Inferior parietal cortex (tissue), 1 donor: ENCODE results near the gene CEP19.
"Not testable (repeated sequence)": the region's sequence is repeated elsewhere in the genome, so short reads cannot be mapped to it uniquely, and the experiment has no call there.

ENCODE experiments used
- DNase-seq: peaks from one replicate; pipeline ENCODE4 v3.0.0-alpha.2; 2016; ENCODE audit errors: extremely low spot score

Gene CEP19, protein sequence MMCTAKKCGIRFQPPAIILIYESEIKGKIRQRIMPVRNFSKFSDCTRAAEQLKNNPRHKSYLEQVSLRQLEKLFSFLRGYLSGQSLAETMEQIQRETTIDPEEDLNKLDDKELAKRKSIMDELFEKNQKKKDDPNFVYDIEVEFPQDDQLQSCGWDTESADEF

DNA sequence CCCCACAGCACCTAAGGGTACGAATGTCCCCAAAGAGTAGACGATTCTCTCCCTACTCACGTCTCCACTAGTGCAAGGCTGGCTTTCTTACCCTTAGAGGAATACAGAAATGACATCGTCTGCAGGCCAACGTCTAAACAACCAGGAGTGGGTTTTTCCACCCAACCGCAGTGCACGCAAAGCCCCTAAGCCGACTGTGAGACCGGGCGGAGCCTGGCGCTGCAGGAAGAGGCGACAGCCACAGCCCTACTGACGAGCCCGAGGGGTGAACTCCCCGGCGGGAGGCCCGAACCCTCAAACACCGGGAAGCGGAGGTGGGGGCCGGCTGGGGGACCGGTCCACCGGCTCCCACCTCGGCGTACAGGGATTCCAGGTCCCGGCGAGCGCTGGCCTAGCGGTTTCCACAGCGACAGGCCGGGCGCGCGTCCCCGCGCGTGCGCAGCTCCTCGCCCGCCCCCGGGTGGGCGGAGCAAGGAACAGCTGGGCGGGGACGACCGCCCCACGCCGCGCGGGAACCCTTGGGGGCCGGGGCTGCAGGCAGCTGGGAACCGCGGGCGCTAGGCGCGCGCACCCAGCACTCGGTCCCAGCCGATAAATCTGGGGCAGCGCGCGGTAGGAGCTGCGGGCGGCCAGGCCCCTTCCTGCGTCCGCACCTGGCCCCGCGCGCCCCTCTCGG lies at the start of gene CEP19, which contains the start of gene PIGX:
CEP19 (minus strand) TSS at position 413 of the 676 bp plus-strand sequence. CDS start 3,593 bp downstream, outside the sequence.
PIGX (plus strand) TSS at position 540 of the 676 bp plus-strand sequence.
- DNase-seq, result peak; percentile 92

DNA sequence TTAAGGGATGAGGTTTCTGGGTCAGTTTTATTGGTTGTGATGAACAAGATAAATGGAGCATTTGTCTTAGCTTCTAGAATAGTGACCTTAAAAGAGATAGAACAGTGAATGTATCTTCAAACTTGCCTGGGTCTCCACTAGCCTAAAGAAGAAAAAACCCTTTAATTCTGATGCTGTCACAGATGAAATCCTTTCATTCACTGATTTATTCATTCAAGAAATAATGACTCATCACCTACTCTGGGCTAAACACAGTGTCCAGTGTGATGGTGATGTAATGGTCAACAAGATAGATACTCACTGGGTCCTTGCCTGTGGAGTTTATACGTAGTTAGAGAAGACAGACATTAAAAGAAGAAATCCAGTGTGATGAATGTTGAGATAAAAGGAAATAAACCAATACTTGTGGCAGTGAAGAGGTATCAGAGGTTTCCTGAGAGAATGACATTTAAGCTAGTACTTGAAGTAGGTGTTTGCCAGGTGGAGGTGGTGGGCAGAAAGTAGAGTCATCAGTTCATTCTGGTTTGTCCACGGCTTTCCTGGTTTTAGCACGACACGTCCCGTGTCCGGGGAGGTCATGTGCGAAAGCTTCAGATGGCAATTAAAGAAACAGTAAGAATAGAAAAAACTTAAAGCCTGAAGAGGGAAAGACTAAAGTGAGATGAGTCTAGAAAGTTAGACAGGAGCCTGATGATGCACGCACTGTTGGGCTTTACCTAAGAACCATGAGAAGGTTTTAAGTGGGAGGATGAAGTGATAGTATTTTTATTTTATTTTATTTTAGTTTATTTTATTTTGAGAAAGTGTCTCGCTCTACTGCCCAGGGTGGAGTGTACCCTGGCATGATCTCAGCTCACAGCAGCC lies 46.1 kb upstream of the CEP19 start:
- no peak for DNase-seq

DNA sequence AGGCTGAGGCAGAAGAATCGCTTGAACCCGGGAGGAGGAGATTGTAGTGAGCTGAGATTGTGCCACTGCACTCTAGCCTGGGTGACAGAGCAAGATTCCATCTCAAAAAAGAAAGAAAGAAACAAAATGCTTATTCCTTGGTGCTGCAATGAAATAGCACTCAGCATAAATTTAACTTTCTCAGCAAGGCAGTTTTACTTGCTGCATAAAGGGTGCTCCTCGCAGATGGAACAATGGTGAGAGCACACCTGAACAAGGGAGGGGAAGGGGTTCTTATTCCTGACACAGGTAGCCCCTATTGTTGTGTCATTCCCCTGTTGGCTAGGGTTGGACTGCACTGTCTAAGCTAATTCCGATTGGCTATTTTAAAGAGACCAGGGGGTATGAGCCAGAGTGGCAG lies 44.7 kb upstream of the CEP19 start:
- no peak for DNase-seq

DNA sequence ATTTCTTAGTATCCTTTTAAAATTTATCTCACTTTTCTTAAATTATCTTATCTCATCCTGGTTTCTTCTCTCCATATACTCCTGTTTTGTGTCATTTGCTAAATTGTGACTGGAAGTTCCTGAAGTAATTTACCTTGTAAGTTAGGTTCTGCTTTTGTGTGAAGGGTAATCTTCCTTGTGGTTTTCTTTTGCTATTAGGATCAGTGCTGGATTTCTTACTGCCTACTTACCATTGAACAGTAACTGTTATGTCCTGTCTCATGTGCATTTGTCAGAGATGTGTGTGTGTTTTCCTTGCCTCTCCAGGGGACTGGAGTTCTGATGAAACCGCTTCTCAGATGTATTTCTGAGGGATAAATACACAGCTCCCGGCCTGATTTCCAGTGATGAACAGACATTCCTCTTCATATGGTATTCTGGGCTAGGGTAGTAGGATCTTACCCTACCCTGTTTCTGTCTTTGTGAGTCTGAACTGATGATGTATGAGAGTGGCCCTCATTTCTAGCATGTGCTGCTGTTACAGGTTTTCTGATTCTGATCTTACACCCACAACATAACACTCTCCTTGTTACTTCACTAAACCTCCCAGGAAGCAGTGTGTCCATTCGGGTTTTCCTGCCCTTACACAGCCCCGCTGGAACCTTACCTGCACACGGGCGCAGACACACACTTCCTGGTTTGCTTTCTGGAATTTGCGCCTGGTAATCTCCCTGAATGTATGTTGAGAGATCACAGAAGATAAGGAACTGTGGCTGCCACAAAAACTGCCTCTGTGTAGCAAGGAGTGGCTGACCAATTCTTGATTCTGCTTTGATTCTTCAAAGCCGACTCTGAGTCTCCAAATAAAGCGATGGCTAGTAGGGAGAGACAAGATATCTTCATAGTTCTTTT lies 42.3 kb upstream of the CEP19 start:
- DNase-seq, result no peak

DNA sequence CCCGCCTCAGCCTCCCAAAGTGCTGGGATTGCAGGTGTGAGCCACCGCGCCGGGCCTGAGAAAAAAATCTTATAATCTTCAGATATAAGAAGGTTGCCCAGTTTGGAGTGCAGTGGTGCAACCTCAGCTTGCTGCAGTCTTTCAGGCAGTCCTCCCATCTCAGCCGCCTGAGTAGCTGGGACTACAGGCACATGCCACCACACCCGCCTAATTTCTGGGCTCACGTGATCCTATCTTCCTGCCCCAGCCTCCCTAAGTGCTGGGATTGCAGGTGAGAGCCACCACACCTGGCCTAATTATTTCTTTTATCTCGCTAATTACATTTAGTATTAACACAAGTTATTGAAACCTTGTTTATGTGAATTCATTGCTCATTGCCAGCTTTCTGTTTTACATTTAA lies 41.2 kb upstream of the CEP19 start:
- DNase-seq, result no peak

DNA sequence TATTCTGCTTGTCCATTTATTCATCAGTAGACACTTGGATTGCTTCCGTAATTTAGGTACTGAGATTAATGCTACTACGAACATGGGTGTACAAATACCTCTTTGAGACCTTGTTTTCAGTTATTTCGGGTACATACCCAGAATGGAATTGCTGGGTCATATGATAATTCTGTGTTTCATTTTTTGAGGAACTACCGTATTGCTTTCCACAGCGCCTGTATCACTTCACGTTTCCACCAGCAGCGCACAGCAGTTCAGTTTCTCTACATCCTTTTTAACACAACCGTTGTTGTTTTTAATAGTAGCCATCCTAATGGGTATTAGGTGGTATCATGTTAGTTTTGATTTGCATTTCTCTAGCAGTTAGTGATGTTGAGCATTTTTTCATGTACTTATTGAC lies 37.1 kb upstream of the CEP19 start:
- no peak for DNase-seq

DNA sequence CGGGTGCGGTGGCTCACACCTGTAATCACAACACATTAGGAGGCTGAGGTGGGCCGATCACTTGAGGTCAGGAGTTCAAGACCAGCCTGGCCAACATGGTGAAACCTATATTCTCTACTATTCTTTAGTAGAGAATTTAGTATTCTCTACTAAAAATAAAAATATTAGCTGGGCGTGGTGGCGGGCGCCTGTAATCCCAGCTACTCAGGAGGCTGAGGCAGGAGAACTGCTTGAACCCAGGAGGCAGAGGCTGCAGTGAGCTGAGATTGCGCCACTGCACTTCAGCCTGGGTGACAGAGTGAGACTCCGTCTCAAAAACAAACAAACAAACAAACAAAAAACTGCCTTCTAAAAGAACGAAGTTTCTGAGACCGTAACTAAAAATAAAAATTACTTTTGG lies 31.5 kb upstream of the CEP19 start:
- DNase-seq, result not testable (repeated sequence)

DNA sequence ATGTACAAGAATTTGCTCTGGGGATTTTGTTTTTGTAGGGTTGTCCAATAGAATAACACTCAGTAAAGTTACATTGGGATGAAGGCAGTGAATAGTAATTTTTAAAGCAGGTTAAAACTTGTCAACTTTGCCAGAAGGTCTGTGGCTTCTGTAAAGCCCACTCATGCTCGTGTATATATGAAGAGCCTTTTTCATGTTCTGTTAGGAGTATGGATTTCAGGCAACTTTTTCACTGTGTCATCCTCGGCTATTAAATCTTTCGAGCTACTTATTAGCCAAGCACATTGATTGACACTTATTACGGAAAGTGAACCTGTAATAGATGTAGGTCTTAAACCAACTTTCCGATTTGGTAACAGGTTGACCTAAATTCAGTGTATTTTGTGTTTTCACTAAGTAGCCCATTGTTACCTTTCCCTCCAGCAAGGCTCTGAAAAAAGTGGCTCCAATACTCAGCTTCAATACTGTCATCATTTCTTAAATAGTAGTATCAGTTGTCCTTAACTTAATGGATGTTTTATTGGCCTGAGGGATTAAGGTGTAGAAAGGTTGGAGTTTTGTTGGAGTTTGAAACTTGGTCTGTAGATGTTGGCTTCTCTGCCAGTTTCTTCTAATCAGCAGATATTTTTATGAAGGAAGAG lies 29.3 kb upstream of the CEP19 start:
- no peak for DNase-seq

DNA sequence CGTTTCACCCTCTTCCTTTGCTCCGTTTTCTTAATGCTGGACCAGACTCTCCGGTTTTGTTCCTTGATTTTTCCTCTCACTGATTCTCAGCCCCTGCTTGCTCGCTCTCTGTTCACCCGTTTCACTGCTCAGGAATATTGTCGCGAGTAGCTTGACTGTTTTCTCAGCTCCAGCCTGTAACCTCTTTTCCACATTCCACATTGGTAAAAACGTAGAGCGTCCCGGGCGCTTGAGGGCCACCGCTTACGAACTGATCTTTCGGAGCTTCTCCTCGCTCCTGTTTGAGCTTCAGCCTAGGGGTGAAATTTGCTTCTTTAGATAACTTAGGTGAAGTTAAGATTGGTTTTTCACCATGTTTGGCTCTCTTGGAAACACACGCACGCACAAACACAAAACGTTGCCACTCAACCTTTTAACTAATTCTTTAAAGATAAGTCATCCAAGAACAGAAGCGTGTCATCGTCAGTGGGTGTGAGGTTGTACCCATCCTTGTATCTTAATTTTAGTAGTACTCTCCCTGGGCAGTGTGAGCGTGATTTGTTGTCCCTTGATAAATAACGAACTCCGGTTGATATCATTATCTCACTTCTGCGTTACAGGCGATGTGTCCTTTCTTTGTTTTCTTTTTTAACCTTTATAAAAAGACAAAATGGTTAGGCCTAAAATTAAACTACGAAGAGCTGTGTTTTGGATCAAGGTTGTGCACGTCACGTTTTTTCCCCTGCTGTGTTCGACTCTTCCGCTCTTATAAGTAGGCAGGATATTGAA lies 28.6 kb upstream of the CEP19 start:
- DNase-seq, result peak; percentile 49

DNA sequence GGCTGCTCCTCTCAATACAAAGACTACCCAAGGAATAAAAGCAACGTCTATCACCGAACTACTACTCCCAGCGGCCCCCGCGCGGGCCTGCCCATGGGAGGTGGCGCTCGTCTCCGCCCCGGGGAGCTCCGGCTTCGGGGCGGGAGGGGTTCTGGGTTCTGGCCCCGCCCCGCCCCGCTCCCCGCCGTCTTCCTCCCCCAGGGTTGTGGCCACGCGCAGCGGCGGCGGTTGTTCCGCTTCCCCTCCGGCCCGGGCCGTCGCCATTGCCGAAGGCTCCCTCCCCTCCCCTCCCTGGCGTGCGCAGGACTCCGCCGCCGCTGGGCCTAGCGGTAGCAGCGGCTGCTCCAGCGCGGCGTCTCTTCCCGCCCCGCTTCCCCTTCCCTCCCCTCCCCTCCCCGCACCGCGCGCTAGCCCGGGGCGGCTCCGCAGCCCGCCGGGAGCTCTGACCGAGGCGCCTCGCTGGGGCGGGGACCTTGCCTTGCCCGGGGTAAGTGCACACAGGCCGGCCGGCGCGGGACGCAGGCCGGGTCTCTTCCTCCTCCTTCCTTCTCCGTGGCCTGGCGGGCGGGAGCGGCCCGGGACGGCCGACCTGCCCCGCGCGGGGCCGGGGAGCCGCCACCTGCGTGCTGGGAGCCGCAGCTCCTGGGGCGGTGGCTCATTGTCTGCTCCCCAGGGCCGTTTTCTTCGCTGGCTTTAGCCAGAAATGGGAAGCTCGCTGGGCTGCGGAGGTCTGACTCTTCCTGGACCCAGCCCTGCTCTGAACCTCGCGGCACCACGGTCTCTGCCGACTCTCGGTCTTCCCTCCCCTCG lies 27.8 kb upstream of the CEP19 start, which contains the start of gene PAK2:
PAK2 (plus strand) TSS at position 187 of the 810 bp plus-strand sequence. CDS start 42,790 bp downstream, outside the sequence.
- DNase-seq, result peak; percentile 94

DNA sequence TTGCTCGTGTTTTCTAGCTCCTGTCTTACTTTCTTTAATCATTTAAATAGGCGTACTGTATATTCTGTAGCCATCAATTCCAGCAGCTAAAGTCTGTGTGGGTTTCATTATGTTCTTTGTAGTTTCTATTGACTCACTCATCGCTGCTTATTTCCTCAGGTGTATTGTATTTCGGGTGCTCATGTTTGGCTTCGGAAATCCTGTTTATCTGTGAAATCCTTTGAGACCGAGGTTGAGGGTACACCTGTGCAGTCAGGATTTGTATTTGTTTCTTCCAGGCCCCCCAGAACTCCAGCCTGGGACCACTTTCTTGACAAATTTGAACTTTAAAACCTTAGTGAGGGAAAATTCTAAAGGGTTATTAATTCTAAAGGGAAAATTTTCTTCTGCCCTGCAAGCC lies 25.6 kb upstream of the CEP19 start:
- no peak for DNase-seq

DNA sequence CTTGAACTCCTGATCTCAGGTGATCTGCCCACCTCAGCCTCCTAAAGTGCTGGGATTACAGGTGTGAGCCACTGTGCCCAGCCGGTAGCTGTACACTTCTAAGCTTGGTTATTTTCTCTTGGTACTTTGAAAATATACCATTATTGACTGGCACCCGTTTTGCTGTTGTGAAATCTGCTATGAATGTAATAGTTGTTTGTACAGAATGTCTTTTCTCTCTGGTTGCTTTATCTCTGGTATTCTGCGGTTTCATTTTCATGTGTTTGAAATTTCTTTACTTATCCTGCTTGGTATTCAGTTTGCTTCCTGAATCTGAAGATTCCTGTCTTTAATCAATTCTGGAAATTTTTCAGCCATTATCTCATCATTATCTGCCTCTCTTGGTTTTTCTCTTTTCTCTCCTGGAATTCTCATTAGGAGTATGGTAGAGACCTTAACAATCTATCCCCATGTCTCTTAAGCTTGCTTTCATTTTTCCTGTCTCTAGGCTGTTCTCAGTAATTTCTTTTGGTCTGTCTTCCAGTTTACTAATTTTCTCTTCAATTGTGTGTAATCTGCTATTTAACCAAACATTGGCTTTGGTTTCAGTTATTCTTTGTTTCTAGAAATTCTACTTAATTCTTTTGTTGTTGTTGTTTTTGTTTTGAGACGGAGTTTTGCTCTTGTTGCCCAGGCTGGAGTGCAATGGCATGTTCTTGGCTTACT lies 24.8 kb upstream of the CEP19 start:
- DNase-seq, result no peak

DNA sequence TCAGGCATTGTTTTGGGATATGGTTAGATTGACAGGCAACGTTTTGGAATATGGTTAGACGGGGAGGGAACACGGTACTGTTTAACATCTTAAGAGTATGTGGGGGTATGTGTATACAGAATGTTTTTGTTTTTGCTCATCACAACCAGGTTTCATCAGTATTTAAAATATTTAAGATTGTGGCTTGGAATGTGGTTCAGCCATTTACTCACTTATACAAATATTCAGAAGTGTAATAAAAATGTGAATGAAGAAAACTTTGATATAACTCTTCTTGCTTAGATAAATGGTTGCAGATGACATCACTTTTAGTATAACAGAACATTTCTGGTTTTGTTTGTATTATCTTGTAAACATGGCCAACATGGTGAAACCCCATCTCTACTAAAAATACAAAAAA lies 23.7 kb upstream of the CEP19 start:
- DNase-seq, result no peak

DNA sequence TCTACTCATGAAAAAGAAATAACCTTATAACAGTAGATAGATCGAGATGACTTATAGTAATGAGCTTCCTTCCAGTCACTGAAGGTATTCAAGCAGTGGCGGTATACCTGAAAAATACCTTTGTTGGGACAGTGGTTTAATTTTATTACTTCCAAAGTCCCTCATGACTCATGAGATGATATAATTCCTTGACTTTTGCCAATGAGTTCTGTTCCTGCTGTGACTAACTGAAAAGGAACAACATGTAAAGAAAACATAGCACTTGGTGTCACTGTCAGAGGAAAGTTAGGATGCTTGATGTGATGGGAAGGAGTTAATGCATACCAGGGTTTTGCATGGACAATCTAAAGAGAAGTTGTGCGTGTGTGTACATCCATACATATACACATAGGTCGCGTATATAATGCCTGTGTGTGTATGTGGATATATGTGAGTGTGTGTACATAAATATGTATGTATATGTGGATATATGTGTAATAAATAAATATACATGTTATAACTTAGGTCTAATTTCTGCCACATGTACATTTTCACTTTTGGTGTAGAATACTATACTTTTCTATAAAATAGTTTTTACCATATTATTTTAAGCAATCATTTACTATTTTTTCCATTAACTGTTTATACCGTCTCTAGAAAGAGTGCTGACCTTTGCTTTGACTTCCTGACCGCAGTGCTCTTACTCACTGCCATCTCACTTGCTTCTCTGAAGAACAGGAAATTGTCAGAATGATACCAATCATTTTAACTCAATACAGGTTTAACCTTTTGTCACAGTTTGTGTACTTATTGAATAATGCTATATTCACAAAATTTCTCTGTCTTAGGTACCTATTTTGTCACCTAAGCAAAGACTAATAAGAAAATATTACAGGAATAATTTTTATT lies 15.0 kb upstream of the CEP19 start:
- no peak for DNase-seq

DNA sequence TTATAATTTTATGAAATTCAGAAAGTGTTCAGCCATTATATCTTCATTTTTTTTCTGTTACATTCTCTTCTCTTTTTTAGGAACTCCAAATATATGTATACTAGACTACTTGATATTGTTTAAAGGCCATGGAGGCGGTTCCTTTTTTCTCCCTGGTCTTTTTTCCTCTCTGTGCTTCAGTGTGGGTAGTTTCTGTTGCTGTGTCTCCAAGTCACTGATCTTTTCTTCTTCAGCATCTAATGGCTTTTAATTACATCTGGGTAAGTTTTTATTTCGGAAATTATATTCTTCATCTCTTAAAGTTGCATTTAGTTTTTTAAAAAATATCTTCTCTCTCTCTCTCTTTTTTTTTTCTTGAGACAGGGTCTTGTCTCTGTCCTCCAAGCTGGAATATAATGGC lies 9.0 kb upstream of the CEP19 start:
- DNase-seq, result no peak

DNA sequence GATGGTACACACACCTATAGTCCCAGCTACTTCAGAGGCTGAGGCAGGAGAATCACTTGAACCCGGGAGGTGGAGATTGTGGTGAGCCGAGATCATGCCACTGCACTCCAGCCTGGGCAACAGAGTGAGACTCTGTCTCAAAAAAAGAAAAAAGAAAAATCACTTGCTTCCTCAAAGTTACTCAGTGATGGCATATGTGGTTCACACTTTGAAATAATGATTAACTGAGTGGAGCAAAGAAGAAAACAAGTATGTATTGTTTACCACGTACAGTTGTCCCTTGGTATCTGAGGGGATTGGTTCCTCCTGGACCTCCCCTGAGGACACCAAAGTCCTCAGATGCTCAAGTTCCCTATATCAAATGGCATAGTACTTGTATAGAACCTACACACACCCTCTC lies 5.1 kb upstream of the CEP19 start:
- DNase-seq, result not testable (repeated sequence)

DNA sequence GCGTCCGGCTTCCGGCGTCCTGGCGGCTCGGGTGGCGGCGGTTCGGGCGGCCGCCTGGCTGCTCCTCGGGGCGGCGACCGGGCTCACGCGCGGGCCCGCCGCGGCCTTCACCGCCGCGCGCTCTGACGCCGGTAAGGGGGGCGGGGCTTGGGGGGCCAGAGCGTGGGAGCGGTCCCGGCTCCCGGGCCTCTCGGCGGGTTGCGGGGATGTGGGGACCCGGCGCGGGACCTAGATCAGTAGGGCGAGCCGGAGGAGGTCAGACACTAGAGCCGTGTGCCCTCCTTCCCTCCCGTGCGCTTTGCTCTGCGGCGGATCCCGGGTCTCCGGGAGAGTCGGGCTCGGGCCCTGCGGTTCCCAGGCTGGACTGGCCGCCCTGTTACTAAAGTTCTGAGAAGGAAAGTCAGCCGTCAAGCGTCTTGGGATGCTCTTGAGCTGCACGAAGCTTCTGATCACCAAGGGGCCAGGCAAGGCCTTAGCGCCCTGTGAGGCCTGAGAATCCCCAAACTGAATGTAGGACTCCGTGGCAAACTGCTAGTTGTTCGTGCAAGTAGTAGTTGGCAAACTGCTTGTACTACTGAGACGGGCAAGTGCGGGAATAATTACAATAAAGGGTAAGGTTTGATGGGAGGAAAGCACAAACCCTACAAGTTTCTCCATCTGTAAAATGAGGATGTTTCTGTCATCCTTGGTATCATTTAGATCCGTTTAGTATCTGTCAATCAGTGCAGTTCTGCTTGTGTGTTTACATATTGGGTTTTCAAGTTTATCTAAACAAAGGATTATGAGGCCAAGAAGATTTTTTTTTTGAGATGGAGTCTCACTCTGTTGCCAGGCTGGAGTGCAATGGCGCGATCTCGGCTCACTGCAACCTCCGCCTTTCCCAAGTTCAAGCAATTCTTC lies 714 bp upstream of the CEP19 start:
- DNase-seq, result peak; percentile 34
